ENCODE measurements around the gene MRPL23. TPM values are rescaled to one million over a fixed set of nuclear protein-coding genes. Genes with fewer than 3 reads are reported as not detected.
A peak's percentile ranks its signal among the peaks of the same experiment; 100 is the strongest.

The MRPL23 gene
- total and polyA plus RNA-seq, 4 donors: 34.8 to 250 (median 107) TPM

DNA sequence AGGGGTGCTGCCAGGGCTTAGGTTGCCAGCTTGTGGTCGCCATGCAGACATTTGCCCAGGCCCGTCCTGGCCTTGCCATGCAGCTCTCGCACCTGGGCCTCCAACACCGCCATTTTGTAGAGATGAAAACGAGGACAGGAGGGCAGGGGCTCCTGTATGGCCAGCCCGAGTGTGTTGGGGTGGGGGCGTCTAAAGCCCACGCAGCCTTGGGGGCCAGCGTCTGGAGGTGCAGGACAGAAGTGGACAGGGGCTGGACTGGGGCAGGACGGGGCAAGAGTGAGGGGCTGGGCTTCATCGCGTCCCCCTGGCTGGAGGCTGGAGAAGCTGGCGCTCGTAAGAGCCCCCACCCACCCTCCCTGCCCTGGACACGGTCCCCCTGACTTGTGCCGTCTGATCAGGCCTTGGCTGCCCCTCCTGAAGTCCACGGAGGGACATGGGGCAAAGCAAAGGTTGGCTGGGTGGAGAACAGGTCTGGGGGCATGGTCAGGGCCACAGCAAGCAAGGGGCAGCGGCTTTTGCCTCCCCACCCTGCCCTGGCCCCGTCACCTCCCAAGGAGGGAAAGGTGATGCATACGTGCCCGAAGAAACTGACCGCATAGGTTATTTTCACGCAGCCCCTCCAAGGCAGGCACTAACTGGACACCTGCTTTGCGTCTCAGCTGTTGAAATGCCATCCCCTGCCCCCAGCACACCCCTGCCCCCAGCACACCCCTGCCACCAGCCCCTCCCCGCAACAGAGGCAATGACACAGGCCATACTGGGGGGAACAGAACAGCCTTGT is 26.8 kb upstream of the MRPL23 start:
- peak overlapping the region in 1 of 2 donors; percentile 10 for H3K27ac ChIP-seq (ENCODE audit: low read depth in 1 of 2, low read length in 1 of 2)
- TF ChIP-seq, protein P1, sequence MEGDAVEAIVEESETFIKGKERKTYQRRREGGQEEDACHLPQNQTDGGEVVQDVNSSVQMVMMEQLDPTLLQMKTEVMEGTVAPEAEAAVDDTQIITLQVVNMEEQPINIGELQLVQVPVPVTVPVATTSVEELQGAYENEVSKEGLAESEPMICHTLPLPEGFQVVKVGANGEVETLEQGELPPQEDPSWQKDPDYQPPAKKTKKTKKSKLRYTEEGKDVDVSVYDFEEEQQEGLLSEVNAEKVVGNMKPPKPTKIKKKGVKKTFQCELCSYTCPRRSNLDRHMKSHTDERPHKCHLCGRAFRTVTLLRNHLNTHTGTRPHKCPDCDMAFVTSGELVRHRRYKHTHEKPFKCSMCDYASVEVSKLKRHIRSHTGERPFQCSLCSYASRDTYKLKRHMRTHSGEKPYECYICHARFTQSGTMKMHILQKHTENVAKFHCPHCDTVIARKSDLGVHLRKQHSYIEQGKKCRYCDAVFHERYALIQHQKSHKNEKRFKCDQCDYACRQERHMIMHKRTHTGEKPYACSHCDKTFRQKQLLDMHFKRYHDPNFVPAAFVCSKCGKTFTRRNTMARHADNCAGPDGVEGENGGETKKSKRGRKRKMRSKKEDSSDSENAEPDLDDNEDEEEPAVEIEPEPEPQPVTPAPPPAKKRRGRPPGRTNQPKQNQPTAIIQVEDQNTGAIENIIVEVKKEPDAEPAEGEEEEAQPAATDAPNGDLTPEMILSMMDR (IDR thresholded peaks at IDR 0.05; ENCODE audit: control extremely low read depth, extremely low read depth): no peak
- no peaks in the 10 kb centered on the region for H3K9me3 ChIP-seq (ENCODE audit: control insufficient read depth in 4 of 4, insufficient read depth in 3 of 4, low read length in 3 of 4)
- H3K4me3 ChIP-seq: no peak overlapping the region
- no peak for DNase-seq
- no peak for ATAC-seq (ENCODE audit: insufficient read depth, low FRiP score)
- no peak overlapping the region for H3K9ac ChIP-seq (ENCODE audit: insufficient read depth in 1 of 2, low read length in 2 of 2)
- H3K27me3 ChIP-seq (ENCODE audit: control insufficient read depth in 3 of 3, insufficient read depth in 3 of 3, low read length in 2 of 3): no peaks in the 10 kb centered on the region
- WGBS, 2 donors: 91 to 94% methylated on average over 25 of the region's 25 CpGs
- H3K4me1 ChIP-seq (ENCODE audit: control insufficient read depth in 5 of 5, insufficient read depth in 5 of 5, low read length in 5 of 5): peaks cover 0 to 33% (median 9%) of the 10 kb centered on the region in 5 donors
- no peaks in the 10 kb centered on the region for H3K36me3 ChIP-seq (ENCODE audit: control insufficient read depth in 4 of 4, insufficient read depth in 4 of 4, low read length in 4 of 4)

DNA sequence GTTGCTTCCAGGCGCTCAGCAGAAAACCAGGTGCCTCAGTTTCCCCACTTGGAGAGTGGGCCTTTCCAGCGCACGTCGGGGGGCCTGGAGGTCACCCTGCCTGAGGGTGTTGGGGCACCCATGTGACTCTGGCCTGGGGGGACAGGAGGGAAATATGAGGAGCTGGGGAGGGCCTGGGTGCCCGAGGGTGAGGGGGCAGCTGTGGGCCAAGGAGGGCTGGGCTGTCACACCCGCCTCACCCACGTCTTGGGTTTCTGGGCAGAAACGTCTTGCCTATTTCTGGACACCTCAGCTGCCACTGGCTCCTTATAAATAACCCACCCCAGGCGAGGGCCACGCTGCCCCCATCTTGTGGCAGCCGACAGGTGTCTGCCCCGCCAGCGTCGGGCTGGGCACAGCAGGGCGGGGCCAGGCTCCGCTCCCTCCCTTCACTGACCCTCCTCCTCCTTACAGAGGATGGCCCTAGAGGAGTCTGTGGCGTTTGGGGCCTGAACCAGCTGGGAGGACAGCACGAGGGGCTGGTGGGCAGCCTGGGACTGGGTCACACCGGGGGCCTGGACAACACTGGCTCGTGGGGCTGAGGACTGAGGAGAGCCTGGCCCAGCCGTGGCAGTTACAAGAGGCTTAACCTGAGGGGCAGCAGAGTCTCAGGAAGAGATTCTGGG is 26.1 kb upstream of the MRPL23 start:
- Histone ChIP-seq H3K9ac (ENCODE audit: insufficient read depth in 1 of 2, low read length in 2 of 2) (no peak overlapping the region), H3K27me3 (ENCODE audit: control insufficient read depth in 3 of 3, insufficient read depth in 3 of 3, low read length in 2 of 3) (no peaks in the 10 kb centered on the region), H3K9me3 (ENCODE audit: control insufficient read depth in 4 of 4, insufficient read depth in 3 of 4, low read length in 3 of 4) (no peaks in the 10 kb centered on the region), H3K27ac (ENCODE audit: low read depth in 1 of 2, low read length in 1 of 2) (peak overlapping the region in 1 of 2 donors; percentile 2), H3K4me3 (no peak overlapping the region), H3K4me1 (ENCODE audit: control insufficient read depth in 5 of 5, insufficient read depth in 5 of 5, low read length in 5 of 5) (peaks cover 0 to 33% (median 9%) of the 10 kb centered on the region in 5 donors), H3K36me3 (ENCODE audit: control insufficient read depth in 4 of 4, insufficient read depth in 4 of 4, low read length in 4 of 4) (no peaks in the 10 kb centered on the region)
- TF ChIP-seq, protein P1 (IDR thresholded peaks at IDR 0.05; ENCODE audit: control extremely low read depth, extremely low read depth): no peak
- 74 to 87% methylated on average over 19 to 21 of the region's 21 CpGs for WGBS, 2 donors
- ATAC-seq (ENCODE audit: insufficient read depth, low FRiP score) (no peak), DNase-seq (no peak)

DNA sequence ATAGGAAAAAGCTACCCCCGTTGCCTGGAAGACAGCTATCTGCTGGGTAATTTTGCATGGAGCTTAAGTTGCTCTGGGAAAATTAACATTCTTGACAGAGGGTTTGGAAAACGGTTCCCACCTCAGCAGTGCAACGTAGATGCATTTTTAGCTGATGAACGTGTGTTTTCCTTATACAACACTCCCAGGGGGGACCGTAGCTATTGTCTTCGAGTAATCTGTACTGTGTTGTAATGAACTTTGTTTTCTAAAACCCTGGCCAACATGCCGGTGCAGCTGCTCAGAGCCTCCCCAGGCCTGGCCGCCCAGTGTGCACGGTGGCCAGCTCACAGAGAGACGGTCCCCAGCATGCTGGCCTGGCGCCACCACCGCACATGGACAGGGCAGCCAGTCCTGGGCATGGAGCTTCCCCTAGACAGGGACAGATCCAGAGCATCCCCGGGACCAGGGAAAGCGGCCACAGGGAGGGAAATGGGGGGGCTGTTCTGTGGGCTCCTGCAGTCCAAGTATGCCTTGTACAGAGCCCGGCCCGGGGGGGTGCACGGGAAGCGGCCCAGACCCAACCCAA is 25.5 kb upstream of the MRPL23 start:
- ATAC-seq (ENCODE audit: insufficient read depth, low FRiP score): no peak
- 70 to 84% methylated on average over 18 of the region's 18 CpGs for WGBS, 2 donors

More for the DNA sequence above, 25.5 kb upstream of the MRPL23 start:
- TF ChIP-seq, protein P1 (IDR thresholded peaks at IDR 0.05; ENCODE audit: control extremely low read depth, extremely low read depth): no peak
- Histone ChIP-seq H3K36me3 (ENCODE audit: control insufficient read depth in 4 of 4, insufficient read depth in 4 of 4, low read length in 4 of 4) (no peaks in the 10 kb centered on the region), H3K27me3 (ENCODE audit: control insufficient read depth in 3 of 3, insufficient read depth in 3 of 3, low read length in 2 of 3) (no peaks in the 10 kb centered on the region), H3K27ac (ENCODE audit: low read depth in 1 of 2, low read length in 1 of 2) (peak overlapping the region in 1 of 2 donors; percentile 2), H3K4me3 (no peak overlapping the region), H3K9me3 (ENCODE audit: control insufficient read depth in 4 of 4, insufficient read depth in 3 of 4, low read length in 3 of 4) (no peaks in the 10 kb centered on the region), H3K4me1 (ENCODE audit: control insufficient read depth in 5 of 5, insufficient read depth in 5 of 5, low read length in 5 of 5) (peaks cover 0 to 34% (median 9%) of the 10 kb centered on the region in 5 donors), H3K9ac (ENCODE audit: insufficient read depth in 1 of 2, low read length in 2 of 2) (no peak overlapping the region)
- DNase-seq: peak; percentile 56 to 71 (median 67)

All from lung (tissue), 12 donors.